WTC11 (cell line): ENCODE results near the gene GNAZ. TPM values are rescaled to one million over a fixed set of nuclear protein-coding genes. Genes with fewer than 3 reads are reported as not detected.

ENCODE experiments used
- ATAC-seq: fragments of 200-7000 bp; cut with Tn5 transposase; 2 replicates; pipeline ENCODE4 v1.10.0; 2021; ENCODE audit warnings: mild to moderate bottlenecking, moderate library complexity
- CTCF ChIA-PET: fragments of 300-600 bp; sonication (Branson Sonifier 250); formaldehyde crosslinking; loops from one replicate; lab custom pipeline; 2021; ENCODE audit warnings: antibody characterized with exemption; lab: Charles Lee
- POLR2A ChIA-PET: fragments of 350-600 bp; sonication (Branson Sonifier 250); formaldehyde crosslinking; loops from one replicate; lab custom pipeline; 2021; ENCODE audit warnings: antibody characterized with exemption; lab: Charles Lee
- DNase-seq: peaks from one replicate; pipeline ENCODE4 v3.0.0; 2021; ENCODE audit warnings: low spot score
- H3K27ac Mint-ChIP-seq: 2 replicates; pipeline ENCODE4 v1.8.0; 2021; ENCODE audit warnings: mixed read lengths
- H3K27me3 Mint-ChIP-seq: 2 replicates; pipeline ENCODE4 v1.8.0; 2021; ENCODE audit warnings: low read depth, mild to moderate bottlenecking, moderate library complexity, mixed read lengths
- H3K36me3 Mint-ChIP-seq: 2 replicates; pipeline ENCODE4 v1.8.0; 2021; ENCODE audit warnings: mixed read lengths
- H3K4me1 Mint-ChIP-seq: 2 replicates; pipeline ENCODE4 v1.8.0; 2022; ENCODE audit warnings: mixed read lengths
- H3K4me3 Mint-ChIP-seq: 2 replicates; pipeline ENCODE4 v1.8.0; 2021; ENCODE audit warnings: mild to moderate bottlenecking, moderate library complexity, mixed read lengths
- H3K9me3 Mint-ChIP-seq: 2 replicates; pipeline ENCODE4 v1.8.0; 2021; ENCODE audit warnings: mixed read lengths
- CREM ChIP-seq: sonication (generic); formaldehyde crosslinking; IDR thresholded peaks from 2 replicates; pipeline ENCODE4 v1.8.1; 2022; ENCODE audit warnings: mild to moderate bottlenecking, missing genetic modification reagents, moderate library complexity
- EMX1 ChIP-seq: fragments of 250-450 bp; sonication (Bioruptor Pico); IDR thresholded peaks from 2 replicates; pipeline ENCODE4 v1.8.0; 2021; ENCODE audit warnings: mild to moderate bottlenecking
- FOXK1 ChIP-seq: sonication (generic); formaldehyde crosslinking; IDR thresholded peaks from 2 replicates; pipeline ENCODE4 v1.8.0; 2022; ENCODE audit warnings: mild to moderate bottlenecking, moderate library complexity, missing genetic modification reagents
- FOXP1 ChIP-seq: sonication (generic); formaldehyde crosslinking; IDR thresholded peaks from 2 replicates; pipeline ENCODE4 v1.8.0; 2022; ENCODE audit warnings: missing genetic modification reagents, mild to moderate bottlenecking, moderate library complexity, borderline replicate concordance
- GRHL2 ChIP-seq: fragments of 250-450 bp; sonication (Bioruptor Pico); IDR thresholded peaks from 2 replicates; pipeline ENCODE4 v1.8.0; 2022; ENCODE audit warnings: mild to moderate bottlenecking, moderate library complexity; ENCODE audit not compliant: insufficient replicate concordance, severe bottlenecking
- GTF2I ChIP-seq: fragments of 250-450 bp; sonication (Bioruptor Pico); conservative IDR thresholded peaks from 2 replicates; pipeline ENCODE4 v1.4.0; 2021; ENCODE audit warnings: mild to moderate bottlenecking
- MXD4 ChIP-seq: fragments of 250-450 bp; sonication (Bioruptor Pico); IDR thresholded peaks from 2 replicates; pipeline ENCODE4 v1.8.0; 2021; ENCODE audit warnings: mild to moderate bottlenecking, moderate library complexity, borderline replicate concordance
- NR2C2 ChIP-seq: sonication (generic); formaldehyde crosslinking; IDR thresholded peaks from 2 replicates; pipeline ENCODE4 v1.8.0; 2022; ENCODE audit warnings: mild to moderate bottlenecking, missing genetic modification reagents
- SMAD3 ChIP-seq: sonication (generic); formaldehyde crosslinking; IDR thresholded peaks from 2 replicates; pipeline ENCODE4 v1.8.0; 2022; ENCODE audit warnings: missing genetic modification reagents, mild to moderate bottlenecking, borderline replicate concordance
- SMAD4 ChIP-seq: sonication (generic); formaldehyde crosslinking; IDR thresholded peaks from 2 replicates; pipeline ENCODE4 v1.8.0; 2022; ENCODE audit warnings: mild to moderate bottlenecking, missing genetic modification reagents
- ZBTB21 ChIP-seq: sonication (generic); formaldehyde crosslinking; IDR thresholded peaks from 2 replicates; pipeline ENCODE4 v1.8.1; 2023; ENCODE audit warnings: mild to moderate bottlenecking, missing genetic modification reagents, borderline replicate concordance
- ZNF121 ChIP-seq: sonication (generic); formaldehyde crosslinking; IDR thresholded peaks from 2 replicates; pipeline ENCODE4 v1.8.0; 2023; ENCODE audit warnings: missing genetic modification reagents
- ZNF263 ChIP-seq: sonication (generic); formaldehyde crosslinking; IDR thresholded peaks from 2 replicates; pipeline ENCODE4 v1.8.1; 2022; ENCODE audit warnings: low read depth, mild to moderate bottlenecking, moderate library complexity, missing genetic modification reagents
- total RNA-seq: library from RNA; stranded (reverse); gene quantifications from 3 replicates; pipeline ENCODE4 v1.2.3, GENCODE V29; 2021
- TF ChIP-seq, protein P1 (sequence below): sonication (generic); formaldehyde crosslinking; IDR thresholded peaks from 2 replicates; pipeline ENCODE4 v1.8.1; 2022; ENCODE audit warnings: missing genetic modification reagents, borderline replicate concordance
- TF ChIP-seq, protein P2 (sequence below): sonication (generic); formaldehyde crosslinking; IDR thresholded peaks from 2 replicates; pipeline ENCODE4 v1.8.0; 2022; ENCODE audit warnings: mild to moderate bottlenecking, missing genetic modification reagents
- TF ChIP-seq, protein P3 (sequence below): sonication (generic); formaldehyde crosslinking; conservative IDR thresholded peaks from 2 replicates; pipeline ENCODE4 v1.8.1; 2023; ENCODE audit warnings: mild to moderate bottlenecking, low read depth, missing genetic modification reagents, moderate library complexity
- TF ChIP-seq, protein P4 (sequence below): fragments of 250-450 bp; sonication (Bioruptor Pico); IDR thresholded peaks from 2 replicates; pipeline ENCODE4 v1.9.0; 2021; ENCODE audit warnings: mild to moderate bottlenecking, borderline replicate concordance
- TF ChIP-seq, protein P5 (sequence below): sonication (generic); formaldehyde crosslinking; IDR thresholded peaks from 2 replicates; pipeline ENCODE4 v1.8.1; 2023; ENCODE audit warnings: mild to moderate bottlenecking, missing genetic modification reagents

The GNAZ gene
- total RNA-seq, 1 experiment from 2014 or later, result 9.9 TPM

DNA sequence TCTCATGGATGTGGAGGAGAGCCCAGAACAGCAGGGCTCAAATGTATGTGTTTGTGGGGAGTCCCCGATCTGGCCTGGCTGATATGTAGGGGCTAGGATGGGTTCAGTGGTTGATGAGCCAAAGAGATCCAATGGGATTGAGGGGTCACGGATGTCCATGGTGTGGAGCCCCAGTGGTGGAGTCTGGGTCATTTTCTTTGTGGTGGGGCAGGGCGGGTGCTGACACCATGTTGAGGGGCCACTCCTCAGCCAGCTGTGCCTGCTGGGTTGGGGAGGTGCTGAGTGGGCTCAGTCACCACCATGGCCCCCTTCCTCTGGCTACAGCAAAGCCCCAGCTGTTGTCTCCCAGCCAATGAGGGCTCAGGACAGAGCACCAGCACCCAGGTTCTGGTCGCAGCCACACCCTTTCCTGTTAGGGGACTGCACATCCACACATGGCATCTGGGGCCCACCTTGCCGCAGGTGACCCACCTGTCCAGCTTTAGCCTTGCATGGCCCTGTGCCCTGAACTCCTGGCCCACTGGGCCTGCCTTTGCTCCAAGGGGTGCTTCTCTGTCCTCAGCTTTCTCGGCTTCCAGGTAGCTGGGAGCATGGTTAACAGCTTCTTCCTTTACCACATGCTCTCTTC, 3.2 kb upstream of the GNAZ start:
- Mint-ChIP-seq H3K9me3 (no peaks in the 10 kb centered on the region), H3K4me3 (no peak overlapping the region), H3K27me3 (peaks cover 38% of the 10 kb centered on the region), H3K27ac (no peak overlapping the region), H3K36me3 (no peaks in the 10 kb centered on the region), H3K4me1 (peaks cover 13% of the 10 kb centered on the region)
- DNase-seq, result peak; percentile 6
- CTCF ChIA-PET, result interaction anchor here (1.5 kb wide), 1 partner anchor 90 kb away, joined by 4 read pairs; no protein-coding TSS in a partner anchor
- no peak for TF ChIP-seq ZBTB21 (CRISPR knock-in tag)
- no peak for TF ChIP-seq FOXK1 (CRISPR knock-in tag)
- TF ChIP-seq EMX1 (CRISPR knock-in tag), result no peak
- TF ChIP-seq, protein P1, sequence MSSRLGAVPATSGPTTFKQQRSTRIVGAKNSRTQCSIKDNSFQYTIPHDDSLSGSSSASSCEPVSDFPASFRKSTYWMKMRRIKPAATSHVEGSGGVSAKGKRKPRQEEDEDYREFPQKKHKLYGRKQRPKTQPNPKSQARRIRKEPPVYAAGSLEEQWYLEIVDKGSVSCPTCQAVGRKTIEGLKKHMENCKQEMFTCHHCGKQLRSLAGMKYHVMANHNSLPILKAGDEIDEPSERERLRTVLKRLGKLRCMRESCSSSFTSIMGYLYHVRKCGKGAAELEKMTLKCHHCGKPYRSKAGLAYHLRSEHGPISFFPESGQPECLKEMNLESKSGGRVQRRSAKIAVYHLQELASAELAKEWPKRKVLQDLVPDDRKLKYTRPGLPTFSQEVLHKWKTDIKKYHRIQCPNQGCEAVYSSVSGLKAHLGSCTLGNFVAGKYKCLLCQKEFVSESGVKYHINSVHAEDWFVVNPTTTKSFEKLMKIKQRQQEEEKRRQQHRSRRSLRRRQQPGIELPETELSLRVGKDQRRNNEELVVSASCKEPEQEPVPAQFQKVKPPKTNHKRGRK (CRISPR knock-in tag), result no peak
- TF ChIP-seq MXD4 (CRISPR knock-in tag), result no peak
- TF ChIP-seq, protein P2, sequence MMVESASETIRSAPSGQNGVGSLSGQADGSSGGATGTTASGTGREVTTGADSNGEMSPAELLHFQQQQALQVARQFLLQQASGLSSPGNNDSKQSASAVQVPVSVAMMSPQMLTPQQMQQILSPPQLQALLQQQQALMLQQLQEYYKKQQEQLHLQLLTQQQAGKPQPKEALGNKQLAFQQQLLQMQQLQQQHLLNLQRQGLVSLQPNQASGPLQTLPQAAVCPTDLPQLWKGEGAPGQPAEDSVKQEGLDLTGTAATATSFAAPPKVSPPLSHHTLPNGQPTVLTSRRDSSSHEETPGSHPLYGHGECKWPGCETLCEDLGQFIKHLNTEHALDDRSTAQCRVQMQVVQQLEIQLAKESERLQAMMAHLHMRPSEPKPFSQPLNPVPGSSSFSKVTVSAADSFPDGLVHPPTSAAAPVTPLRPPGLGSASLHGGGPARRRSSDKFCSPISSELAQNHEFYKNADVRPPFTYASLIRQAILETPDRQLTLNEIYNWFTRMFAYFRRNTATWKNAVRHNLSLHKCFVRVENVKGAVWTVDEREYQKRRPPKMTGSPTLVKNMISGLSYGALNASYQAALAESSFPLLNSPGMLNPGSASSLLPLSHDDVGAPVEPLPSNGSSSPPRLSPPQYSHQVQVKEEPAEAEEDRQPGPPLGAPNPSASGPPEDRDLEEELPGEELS (CRISPR knock-in tag), result no peak
- no peak for TF ChIP-seq NR2C2 (CRISPR knock-in tag)
- TF ChIP-seq ZNF121 (CRISPR knock-in tag), result no peak
- TF ChIP-seq, protein P3, sequence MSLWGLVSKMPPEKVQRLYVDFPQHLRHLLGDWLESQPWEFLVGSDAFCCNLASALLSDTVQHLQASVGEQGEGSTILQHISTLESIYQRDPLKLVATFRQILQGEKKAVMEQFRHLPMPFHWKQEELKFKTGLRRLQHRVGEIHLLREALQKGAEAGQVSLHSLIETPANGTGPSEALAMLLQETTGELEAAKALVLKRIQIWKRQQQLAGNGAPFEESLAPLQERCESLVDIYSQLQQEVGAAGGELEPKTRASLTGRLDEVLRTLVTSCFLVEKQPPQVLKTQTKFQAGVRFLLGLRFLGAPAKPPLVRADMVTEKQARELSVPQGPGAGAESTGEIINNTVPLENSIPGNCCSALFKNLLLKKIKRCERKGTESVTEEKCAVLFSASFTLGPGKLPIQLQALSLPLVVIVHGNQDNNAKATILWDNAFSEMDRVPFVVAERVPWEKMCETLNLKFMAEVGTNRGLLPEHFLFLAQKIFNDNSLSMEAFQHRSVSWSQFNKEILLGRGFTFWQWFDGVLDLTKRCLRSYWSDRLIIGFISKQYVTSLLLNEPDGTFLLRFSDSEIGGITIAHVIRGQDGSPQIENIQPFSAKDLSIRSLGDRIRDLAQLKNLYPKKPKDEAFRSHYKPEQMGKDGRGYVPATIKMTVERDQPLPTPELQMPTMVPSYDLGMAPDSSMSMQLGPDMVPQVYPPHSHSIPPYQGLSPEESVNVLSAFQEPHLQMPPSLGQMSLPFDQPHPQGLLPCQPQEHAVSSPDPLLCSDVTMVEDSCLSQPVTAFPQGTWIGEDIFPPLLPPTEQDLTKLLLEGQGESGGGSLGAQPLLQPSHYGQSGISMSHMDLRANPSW (CRISPR knock-in tag), result no peak
- TF ChIP-seq SMAD3 (CRISPR knock-in tag), result no peak
- no peak for TF ChIP-seq ZNF263 (CRISPR knock-in tag)
- no peak for TF ChIP-seq SMAD4 (CRISPR knock-in tag)
- TF ChIP-seq FOXP1 (CRISPR knock-in tag), result no peak
- TF ChIP-seq, protein P4, sequence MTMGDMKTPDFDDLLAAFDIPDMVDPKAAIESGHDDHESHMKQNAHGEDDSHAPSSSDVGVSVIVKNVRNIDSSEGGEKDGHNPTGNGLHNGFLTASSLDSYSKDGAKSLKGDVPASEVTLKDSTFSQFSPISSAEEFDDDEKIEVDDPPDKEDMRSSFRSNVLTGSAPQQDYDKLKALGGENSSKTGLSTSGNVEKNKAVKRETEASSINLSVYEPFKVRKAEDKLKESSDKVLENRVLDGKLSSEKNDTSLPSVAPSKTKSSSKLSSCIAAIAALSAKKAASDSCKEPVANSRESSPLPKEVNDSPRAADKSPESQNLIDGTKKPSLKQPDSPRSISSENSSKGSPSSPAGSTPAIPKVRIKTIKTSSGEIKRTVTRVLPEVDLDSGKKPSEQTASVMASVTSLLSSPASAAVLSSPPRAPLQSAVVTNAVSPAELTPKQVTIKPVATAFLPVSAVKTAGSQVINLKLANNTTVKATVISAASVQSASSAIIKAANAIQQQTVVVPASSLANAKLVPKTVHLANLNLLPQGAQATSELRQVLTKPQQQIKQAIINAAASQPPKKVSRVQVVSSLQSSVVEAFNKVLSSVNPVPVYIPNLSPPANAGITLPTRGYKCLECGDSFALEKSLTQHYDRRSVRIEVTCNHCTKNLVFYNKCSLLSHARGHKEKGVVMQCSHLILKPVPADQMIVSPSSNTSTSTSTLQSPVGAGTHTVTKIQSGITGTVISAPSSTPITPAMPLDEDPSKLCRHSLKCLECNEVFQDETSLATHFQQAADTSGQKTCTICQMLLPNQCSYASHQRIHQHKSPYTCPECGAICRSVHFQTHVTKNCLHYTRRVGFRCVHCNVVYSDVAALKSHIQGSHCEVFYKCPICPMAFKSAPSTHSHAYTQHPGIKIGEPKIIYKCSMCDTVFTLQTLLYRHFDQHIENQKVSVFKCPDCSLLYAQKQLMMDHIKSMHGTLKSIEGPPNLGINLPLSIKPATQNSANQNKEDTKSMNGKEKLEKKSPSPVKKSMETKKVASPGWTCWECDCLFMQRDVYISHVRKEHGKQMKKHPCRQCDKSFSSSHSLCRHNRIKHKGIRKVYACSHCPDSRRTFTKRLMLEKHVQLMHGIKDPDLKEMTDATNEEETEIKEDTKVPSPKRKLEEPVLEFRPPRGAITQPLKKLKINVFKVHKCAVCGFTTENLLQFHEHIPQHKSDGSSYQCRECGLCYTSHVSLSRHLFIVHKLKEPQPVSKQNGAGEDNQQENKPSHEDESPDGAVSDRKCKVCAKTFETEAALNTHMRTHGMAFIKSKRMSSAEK (CRISPR knock-in tag), result no peak
- TF ChIP-seq, protein P5, sequence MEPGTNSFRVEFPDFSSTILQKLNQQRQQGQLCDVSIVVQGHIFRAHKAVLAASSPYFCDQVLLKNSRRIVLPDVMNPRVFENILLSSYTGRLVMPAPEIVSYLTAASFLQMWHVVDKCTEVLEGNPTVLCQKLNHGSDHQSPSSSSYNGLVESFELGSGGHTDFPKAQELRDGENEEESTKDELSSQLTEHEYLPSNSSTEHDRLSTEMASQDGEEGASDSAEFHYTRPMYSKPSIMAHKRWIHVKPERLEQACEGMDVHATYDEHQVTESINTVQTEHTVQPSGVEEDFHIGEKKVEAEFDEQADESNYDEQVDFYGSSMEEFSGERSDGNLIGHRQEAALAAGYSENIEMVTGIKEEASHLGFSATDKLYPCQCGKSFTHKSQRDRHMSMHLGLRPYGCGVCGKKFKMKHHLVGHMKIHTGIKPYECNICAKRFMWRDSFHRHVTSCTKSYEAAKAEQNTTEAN (CRISPR knock-in tag), result no peak
- no peak for TF ChIP-seq GRHL2 (CRISPR knock-in tag)
- TF ChIP-seq CREM, result no peak
- TF ChIP-seq GTF2I, result no peak
- no peak for ATAC-seq
- POLR2A ChIA-PET, result interaction anchor here (0.5 kb wide), 1 partner anchor 440 kb away, joined by 3 read pairs; no protein-coding TSS in a partner anchor
